ENCODE data around the gene KCNMA1. TPM values are rescaled to one million over a fixed set of nuclear protein-coding genes. Genes with fewer than 3 reads are reported as not detected.

KCNMA1 gene
- total and polyA plus RNA-seq, 2 donors from 2014 or later, result 4.2 to 8.9 TPM

- FAIRE-seq, result no peak
- no peak for TF ChIP-seq CTCF (IDR thresholded peaks at IDR 0.05; ENCODE audit: borderline replicate concordance, extremely low read depth, insufficient read depth)
- no peak for DNase-seq
- H3K36me3 ChIP-seq (ENCODE audit: control insufficient read depth in 2 of 3, insufficient read depth in 3 of 3, low read length in 3 of 3), result no peaks in the 10 kb centered on the region
- H3K4me1 ChIP-seq (ENCODE audit: control insufficient read depth in 2 of 3, insufficient read depth in 2 of 3, low read depth in 1 of 3, low read length in 3 of 3), result no peaks in the 10 kb centered on the region
- H3K9me3 ChIP-seq (ENCODE audit: control insufficient read depth in 2 of 3, insufficient read depth in 1 of 3, low read length in 3 of 3), result peaks cover 0 to 4% (median 0%) of the 10 kb centered on the region in 3 donors
- H3K27me3 ChIP-seq (ENCODE audit: control insufficient read depth, insufficient read depth, low read length), result no peaks in the 10 kb centered on the region
- H3K4me3 ChIP-seq (ENCODE audit: low read length in 3 of 3), result no peak overlapping the region
- no peak overlapping the region for H3K27ac ChIP-seq (ENCODE audit: low read depth in 2 of 2, low read length in 2 of 2)
- no peak overlapping the region for H3K9ac ChIP-seq (ENCODE audit: low read length in 3 of 3)
- intact Hi-C loops (cut with DNase I), result no loop called here
Observed at GRCh38 chr10:77653210-77653609, 15.6 kb upstream of the KCNMA1 start.

GRCh38 chr10:77649333-77650331 is 12.0 kb upstream of the KCNMA1 start:
- FAIRE-seq (no peak), DNase-seq (no peak)
- Histone ChIP-seq H3K4me3 (ENCODE audit: low read length in 3 of 3) (no peak overlapping the region), H3K36me3 (ENCODE audit: control insufficient read depth in 2 of 3, insufficient read depth in 3 of 3, low read length in 3 of 3) (no peaks in the 10 kb centered on the region), H3K27me3 (ENCODE audit: control insufficient read depth, insufficient read depth, low read length) (no peaks in the 10 kb centered on the region), H3K4me1 (ENCODE audit: control insufficient read depth in 2 of 3, insufficient read depth in 2 of 3, low read depth in 1 of 3, low read length in 3 of 3) (no peaks in the 10 kb centered on the region), H3K9me3 (ENCODE audit: control insufficient read depth in 2 of 3, insufficient read depth in 1 of 3, low read length in 3 of 3) (peaks cover 0 to 4% (median 0%) of the 10 kb centered on the region in 3 donors), H3K27ac (ENCODE audit: low read depth in 2 of 2, low read length in 2 of 2) (no peak overlapping the region), H3K9ac (ENCODE audit: low read length in 3 of 3) (no peak overlapping the region)
- no peak for TF ChIP-seq CTCF (IDR thresholded peaks at IDR 0.05; ENCODE audit: borderline replicate concordance, extremely low read depth, insufficient read depth)
- intact Hi-C loops (cut with DNase I), result loop anchor here (10.0 kb wide), 1 partner anchor 265 kb away; no protein-coding TSS in a partner anchor

GRCh38 chr10:77648472-77648871 is 10.9 kb upstream of the KCNMA1 start:
- intact Hi-C loops (cut with DNase I), result loop anchor here (10.0 kb wide), 1 partner anchor 264 kb away; no protein-coding TSS in a partner anchor
- TF ChIP-seq CTCF (IDR thresholded peaks at IDR 0.05; ENCODE audit: borderline replicate concordance, extremely low read depth, insufficient read depth), result no peak
- Histone ChIP-seq H3K9me3 (ENCODE audit: control insufficient read depth in 2 of 3, insufficient read depth in 1 of 3, low read length in 3 of 3) (peaks cover 0 to 4% (median 0%) of the 10 kb centered on the region in 3 donors), H3K27me3 (ENCODE audit: control insufficient read depth, insufficient read depth, low read length) (no peaks in the 10 kb centered on the region), H3K9ac (ENCODE audit: low read length in 3 of 3) (no peak overlapping the region), H3K4me3 (ENCODE audit: low read length in 3 of 3) (no peak overlapping the region), H3K4me1 (ENCODE audit: control insufficient read depth in 2 of 3, insufficient read depth in 2 of 3, low read depth in 1 of 3, low read length in 3 of 3) (no peaks in the 10 kb centered on the region), H3K36me3 (ENCODE audit: control insufficient read depth in 2 of 3, insufficient read depth in 3 of 3, low read length in 3 of 3) (no peaks in the 10 kb centered on the region), H3K27ac (ENCODE audit: low read depth in 2 of 2, low read length in 2 of 2) (no peak overlapping the region)
- no peak for DNase-seq
- no peak for FAIRE-seq

All from kidney (tissue), 14 donors.